ENCODE measurements around the gene GALNT10. TPM values are rescaled to one million over a fixed set of nuclear protein-coding genes. Genes with fewer than 3 reads are reported as not detected.

The GALNT10 gene
- total and polyA plus RNA-seq, 10 of the 15 experiments (the other 5 are each of a cell fraction or from before 2014, with no cell fraction given): 3.9 to 35.4 (median 15.5) TPM

GRCh38 chr5:154211641-154212390 is 21.3 kb downstream of the GALNT10 start:
- ChIA-PET POLR2A (interaction anchor here (0.6 to 1.5 kb wide), 4 partner anchors 11 to 159 kb away, joined by 3 to 5 read pairs (median 4); no protein-coding TSS in a partner anchor), CTCF (interaction anchor here (1.1 kb wide), 1 partner anchor 14 kb away, joined by 5 read pairs; no protein-coding TSS in a partner anchor)

More at GRCh38 chr5:154211641-154212390, 21.3 kb downstream of the GALNT10 start:
- Histone ChIP-seq H2AFZ (ENCODE audit: control insufficient read depth, low read depth, low read length) (no peak overlapping the region), H3K4me2 (ENCODE audit: control insufficient read depth, insufficient read depth) (no peak overlapping the region), H3K9me3 (replicated peaks; ENCODE audit: control insufficient read depth, insufficient read depth, low read length) (no peaks in the 10 kb centered on the region; the same call in 2 of the 3 replicates), H3K27me3 (replicated peaks in 1 of 2; ENCODE audit: control insufficient read depth in 2 of 2, insufficient read depth in 2 of 2, low read length in 1 of 2) (no peaks in the 10 kb centered on the region), H3K27ac (ENCODE audit: control insufficient read depth, insufficient read depth) (no peak overlapping the region), H3K9ac (ENCODE audit: control insufficient read depth, insufficient read depth, low read length) (no peak overlapping the region), H3K4me3 (no peak overlapping the region), H3K4me1 (ENCODE audit: control insufficient read depth, insufficient read depth, low read length) (peaks cover 10% of the 10 kb centered on the region), H4K20me1 (ENCODE audit: control insufficient read depth, insufficient read depth) (no peaks in the 10 kb centered on the region), H3K36me3 (ENCODE audit: control insufficient read depth in 2 of 2, insufficient read depth in 2 of 2, low read length in 1 of 2) (peaks cover 1 to 8% of the 10 kb centered on the region in 2 experiments; a peak in 3 of 4 replicates), H3K79me2 (ENCODE audit: control insufficient read depth, insufficient read depth, low read length) (peaks cover 10% of the 10 kb centered on the region)
- TF ChIP-seq, protein P1, sequence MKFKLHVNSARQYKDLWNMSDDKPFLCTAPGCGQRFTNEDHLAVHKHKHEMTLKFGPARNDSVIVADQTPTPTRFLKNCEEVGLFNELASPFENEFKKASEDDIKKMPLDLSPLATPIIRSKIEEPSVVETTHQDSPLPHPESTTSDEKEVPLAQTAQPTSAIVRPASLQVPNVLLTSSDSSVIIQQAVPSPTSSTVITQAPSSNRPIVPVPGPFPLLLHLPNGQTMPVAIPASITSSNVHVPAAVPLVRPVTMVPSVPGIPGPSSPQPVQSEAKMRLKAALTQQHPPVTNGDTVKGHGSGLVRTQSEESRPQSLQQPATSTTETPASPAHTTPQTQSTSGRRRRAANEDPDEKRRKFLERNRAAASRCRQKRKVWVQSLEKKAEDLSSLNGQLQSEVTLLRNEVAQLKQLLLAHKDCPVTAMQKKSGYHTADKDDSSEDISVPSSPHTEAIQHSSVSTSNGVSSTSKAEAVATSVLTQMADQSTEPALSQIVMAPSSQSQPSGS (IDR thresholded peaks at IDR 0.05; ENCODE audit: low read length): 0 out of 2 replicates have a peak, but pooled peaks have one; percentile 15
- TF ChIP-seq ZSCAN29 (IDR thresholded peaks at IDR 0.05): no peak
- peak; percentile 32; the same call in 1 of the 2 replicates for TF ChIP-seq FOXM1 (IDR thresholded peaks at IDR 0.05; ENCODE audit: low read depth, low read length)
- TF ChIP-seq CBX5 (IDR thresholded peaks at IDR 0.05; ENCODE audit: low read depth): no peak
- TF ChIP-seq EED (IDR thresholded peaks at IDR 0.05; ENCODE audit: low read depth): 0 out of 2 replicates have a peak, but pooled peaks have one; percentile 13
- intact Hi-C loops (cut with micrococcal nuclease; ENCODE audit: unreplicated experiment) (no loop called here), in situ Hi-C loops (cut with MboI) (no loop called here)
- BruUV-seq (replicated peaks): no TSS peak
- DNase-seq (ENCODE audit: low read depth, low spot score): no peak
- ATAC-seq: peak; percentile 12; the same call in 2 of the 3 replicates
- ChIA-PET SMC1A (ENCODE audit: uncharacterized antibody, unreplicated experiment) (interaction anchor here (1.4 to 2.5 kb wide), 5 partner anchors 11 to 31 kb away, joined by 3 to 10 read pairs (median 4); no protein-coding TSS in a partner anchor), RAD21 (ENCODE audit: unreplicated experiment) (interaction anchor here (1.7 to 1.9 kb wide), 2 partner anchors 15 to 24 kb away, joined by 4 to 6 read pairs; no protein-coding TSS in a partner anchor)
- FAIRE-seq: no peak
- WGBS (ENCODE audit: insufficient coverage, insufficient replicate concordance, low lambda C conversion rate, missing lambda C conversion rate): 97% methylated on average over 7 of the region's 7 CpGs
